ENCODE measurements around the gene GATB. TPM values are rescaled to one million over a fixed set of nuclear protein-coding genes. Genes with fewer than 3 reads are reported as not detected.
A peak's percentile ranks its signal among the peaks of the same experiment; 100 is the strongest.

GATB gene
- total and polyA plus RNA-seq, 2 of the 4 experiments (the other 2 are of a cell fraction): 18.7 to 20.3 TPM

DNA sequence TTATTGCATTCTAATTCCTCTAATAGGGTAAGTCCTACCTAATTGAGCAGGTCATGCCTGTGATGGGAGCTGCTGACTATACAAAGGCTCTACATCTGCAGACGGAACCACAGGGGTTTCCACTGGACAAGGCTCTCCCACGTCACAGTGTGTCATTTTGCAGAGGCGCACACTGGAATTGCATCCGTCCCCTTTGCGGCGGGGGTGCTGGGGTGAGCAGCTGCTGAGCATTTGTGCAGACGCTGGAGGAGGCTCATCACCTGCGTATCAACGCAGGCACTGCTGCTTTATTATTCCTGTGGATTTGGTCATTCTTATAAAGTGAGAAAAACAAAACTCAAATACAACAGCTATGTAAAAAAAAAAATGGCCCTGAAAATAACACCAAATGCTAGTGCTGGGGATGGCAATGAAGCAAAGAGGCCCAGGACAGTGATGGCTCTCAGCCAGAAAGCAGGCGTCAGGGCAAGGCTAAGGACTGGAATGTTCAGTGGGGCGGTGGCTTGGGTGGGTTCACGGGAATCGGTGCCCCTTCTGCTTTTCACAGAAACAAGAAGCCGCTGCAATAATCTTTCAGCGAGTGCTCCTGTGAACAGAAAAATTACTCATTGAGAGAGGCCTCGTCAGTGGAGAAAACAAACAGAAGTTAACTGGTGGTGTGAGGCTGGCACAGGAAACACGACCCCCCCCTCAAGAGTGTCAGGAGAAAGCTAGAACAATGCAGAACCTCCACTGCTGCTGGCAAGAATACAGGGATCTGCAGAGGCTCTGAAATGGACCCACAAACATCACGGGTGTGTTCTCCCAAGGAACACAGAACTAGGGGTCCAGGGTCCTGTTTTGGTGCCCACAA lies 67.8 kb downstream of the GATB start:
- no peak overlapping the region for H3K4ac ChIP-seq (ENCODE audit: low read depth, low read length)
- peaks cover 27% of the 10 kb centered on the region for H3K4me1 ChIP-seq (ENCODE audit: control insufficient read depth, insufficient read depth, low read length)
- no peak overlapping the region for H3K4me2 ChIP-seq (ENCODE audit: low read depth, low read length)
- POLR2A ChIA-PET (ENCODE audit: unreplicated experiment): no interaction called here
- no peaks in the 10 kb centered on the region for H3K27me3 ChIP-seq (ENCODE audit: control insufficient read depth, insufficient read depth, low read length)
- CTCF ChIA-PET: no interaction called here
- no peak overlapping the region for H3K27ac ChIP-seq (ENCODE audit: insufficient read depth, low read length)
- no peak overlapping the region for H3K4me3 ChIP-seq (ENCODE audit: insufficient read depth, low read depth, low read length)
- H2BK15ac ChIP-seq (ENCODE audit: low read depth, low read length): no peak overlapping the region
- TF ChIP-seq MAZ (IDR thresholded peaks at IDR 0.05; ENCODE audit: borderline replicate concordance, low read depth, low read length): no peak
- TF ChIP-seq CEBPB (IDR thresholded peaks at IDR 0.05; ENCODE audit: low read depth, low read length): no peak
- no peak for TF ChIP-seq POLR2A (IDR thresholded peaks at IDR 0.05; ENCODE audit: low read depth, low read length)
- no peak for TF ChIP-seq SMC3 (IDR thresholded peaks at IDR 0.05; ENCODE audit: low read depth, low read length)
- TF ChIP-seq BHLHE40 (IDR thresholded peaks at IDR 0.05; ENCODE audit: low read depth, low read length): no peak
- no peak for TF ChIP-seq RFX5 (IDR thresholded peaks at IDR 0.05; ENCODE audit: low read depth, low read length)
- no peak for TF ChIP-seq FOS (IDR thresholded peaks at IDR 0.05; ENCODE audit: low read depth, low read length)
- TF ChIP-seq, protein P1, sequence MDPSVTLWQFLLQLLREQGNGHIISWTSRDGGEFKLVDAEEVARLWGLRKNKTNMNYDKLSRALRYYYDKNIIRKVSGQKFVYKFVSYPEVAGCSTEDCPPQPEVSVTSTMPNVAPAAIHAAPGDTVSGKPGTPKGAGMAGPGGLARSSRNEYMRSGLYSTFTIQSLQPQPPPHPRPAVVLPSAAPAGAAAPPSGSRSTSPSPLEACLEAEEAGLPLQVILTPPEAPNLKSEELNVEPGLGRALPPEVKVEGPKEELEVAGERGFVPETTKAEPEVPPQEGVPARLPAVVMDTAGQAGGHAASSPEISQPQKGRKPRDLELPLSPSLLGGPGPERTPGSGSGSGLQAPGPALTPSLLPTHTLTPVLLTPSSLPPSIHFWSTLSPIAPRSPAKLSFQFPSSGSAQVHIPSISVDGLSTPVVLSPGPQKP (IDR thresholded peaks at IDR 0.05; ENCODE audit: borderline replicate concordance, low read depth, low read length): no peak
- TF ChIP-seq CHD1 (IDR thresholded peaks at IDR 0.05; ENCODE audit: low read depth, low read length): no peak
- TF ChIP-seq NFE2L2 (IDR thresholded peaks at IDR 0.05; ENCODE audit: low read depth, low read length): no peak
- no peak for TF ChIP-seq MAFK (IDR thresholded peaks at IDR 0.05; ENCODE audit: low read depth, low read length)
- H4K91ac ChIP-seq (ENCODE audit: insufficient read depth, low read depth, low read length): no peak overlapping the region; the same call in 1 of the 2 replicates
- in situ Hi-C loops (cut with MboI; ENCODE audit: low sequenced_read_pairs) (no loop called here), dilution Hi-C loops (cut with HindIII; ENCODE audit: low sequenced_read_pairs, unreplicated experiment) (no loop called here), intact Hi-C loops (cut with micrococcal nuclease) (loop anchor here (5.0 kb wide), 2 partner anchors 54 to 69 kb away; partner anchors contain the start of gene GATB)
- peaks cover 7% of the 10 kb centered on the region for H3K9me1 ChIP-seq (ENCODE audit: insufficient read depth, low read length)
- no peak overlapping the region for H3K18ac ChIP-seq (ENCODE audit: low read depth, low read length)
- no peak overlapping the region for H2AK9ac ChIP-seq (replicated peaks; ENCODE audit: low read depth, low read length, poor library complexity)
- no peak overlapping the region for H2AK5ac ChIP-seq (ENCODE audit: low read depth, low read length)
- H3K23ac ChIP-seq (ENCODE audit: low read depth, low read length): no peak overlapping the region
- WGBS, 2 experiments (ENCODE audit: extremely low coverage in 2 of 2, insufficient read length in 1 of 2): 87% methylated on average over 6 of the region's 18 CpGs; no CpG with 5 or more reads in 1 of the 2 experiments
- no peak overlapping the region for H2BK5ac ChIP-seq (ENCODE audit: low read depth, low read length, poor library complexity, severe bottlenecking)
- H3K36me3 ChIP-seq (ENCODE audit: control insufficient read depth, insufficient read depth, low read length): peaks cover 2% of the 10 kb centered on the region; the same call in 1 of the 2 replicates
- peak overlapping the region; percentile 13 for H2AFZ ChIP-seq (replicated peaks; ENCODE audit: low read length, poor library complexity)
- no peak overlapping the region for H2BK120ac ChIP-seq (ENCODE audit: low read depth, low read length)
- H3K56ac ChIP-seq (ENCODE audit: extremely low read depth, insufficient read depth, low read length): no peak overlapping the region
- ATAC-seq (ENCODE audit: low read depth) (no peak), DNase-seq (peak; percentile 29)
- no peak overlapping the region for H3K9ac ChIP-seq (ENCODE audit: low read depth, low read length)
- no peaks in the 10 kb centered on the region for H4K20me1 ChIP-seq (ENCODE audit: insufficient read depth, low read length)
- no peak overlapping the region for H4K5ac ChIP-seq (ENCODE audit: low read depth, low read length)
- H2BK20ac ChIP-seq (ENCODE audit: low read depth, low read length): no peak overlapping the region
- no peaks in the 10 kb centered on the region for H3K79me1 ChIP-seq (ENCODE audit: low read depth in 1 of 2, low read length in 2 of 2)
- no peak overlapping the region for H4K8ac ChIP-seq (ENCODE audit: low read depth in 2 of 2, low read length in 2 of 2)
- no peaks in the 10 kb centered on the region for H3K9me3 ChIP-seq (ENCODE audit: control insufficient read depth, insufficient read depth, low read length)
- no TSS peak for BruUV-seq (replicated peaks)
- no peak overlapping the region for H3K14ac ChIP-seq (replicated peaks; ENCODE audit: low read depth, low read length)

Measured in IMR-90 (cell line).